Uterus (tissue), 2 donors: ENCODE results near the gene ADAMTS19.

ENCODE experiments used
- CTCF ChIP-seq, 4 experiments: fragments of 200-600 bp in 2 of 4; fragments of 450-650 bp in 2 of 4; sonication (generic) in 2 of 4; IDR thresholded peaks; one replicate each; pipeline ENCODE4 v1.5.1; 2016 to 2019; ENCODE audit warnings: antibody characterized with exemption in 4 of 4, mild to moderate bottlenecking in 2 of 4, moderate library complexity in 1 of 4
- POLR2A ChIP-seq, 2 donors: fragments of 450-650 bp; IDR thresholded peaks; one replicate each; pipeline ENCODE4 v1.6.1; 2016; ENCODE audit warnings: antibody characterized with exemption in 2 of 2, mild to moderate bottlenecking in 1 of 2, moderate library complexity in 1 of 2

- no peak for TF ChIP-seq CTCF (IDR thresholded peaks at IDR 0.05)
- TF ChIP-seq POLR2A (IDR thresholded peaks at IDR 0.05) = no peak
These were observed 131.5 kb downstream of the ADAMTS19 start for GRCh38 chr5:129591508-129592160.
